K562 (cell line): ENCODE results near the gene GAB2. TPM values are rescaled to one million over a fixed set of nuclear protein-coding genes. Genes with fewer than 3 reads are reported as not detected.

ENCODE experiments used
- BRF2 ChIP-seq: IDR thresholded peaks from 3 replicates; pipeline ENCODE4 v1.6.1; 2011; ENCODE audit warnings: borderline replicate concordance, mild to moderate bottlenecking; ENCODE audit not compliant: insufficient read length, insufficient read depth
- CBX3 ChIP-seq, 2 experiments: IDR thresholded peaks; 1 replicate in 1 of 2; 2 replicates in 1 of 2; pipeline ENCODE4 v1.6.1; 2012; ENCODE audit warnings: inconsistent platforms in 2 of 2, low read length in 2 of 2, borderline replicate concordance in 1 of 2, control low read depth in 1 of 2
- CUX1 ChIP-seq: fragments of 200-800 bp; sonication (Bioruptor generic); IDR thresholded peaks from 2 replicates; pipeline ENCODE4 v1.6.1; 2016; ENCODE audit warnings: missing genetic modification characterization, missing compliant biosample characterization
- DPF2 ChIP-seq: fragments of 450-650 bp; IDR thresholded peaks from 2 replicates; pipeline ENCODE4 v1.6.1; 2016
- KLF13 ChIP-seq: fragments of 450-650 bp; IDR thresholded peaks from 2 replicates; pipeline ENCODE4 v1.6.1; 2016; ENCODE audit warnings: missing genetic modification characterization, low read depth, mild to moderate bottlenecking, missing compliant biosample characterization, moderate library complexity, borderline replicate concordance
- NFE2L1 ChIP-seq: fragments of 450-650 bp; IDR thresholded peaks from 2 replicates; pipeline ENCODE4 v1.6.1; 2016; ENCODE audit warnings: missing genetic modification characterization, low read depth, mild to moderate bottlenecking, missing compliant biosample characterization, moderate library complexity, borderline replicate concordance
- SMARCC2 ChIP-seq: fragments of 450-650 bp; IDR thresholded peaks from 2 replicates; pipeline ENCODE4 v1.6.1; 2017; ENCODE audit warnings: antibody characterized with exemption, moderate library complexity, mild to moderate bottlenecking, low read depth
- STAT5A ChIP-seq: IDR thresholded peaks from 2 replicates; pipeline ENCODE4 v1.6.1; 2012; ENCODE audit warnings: low read length, inconsistent platforms, borderline replicate concordance
- TFAM ChIP-seq: fragments of 250-450 bp; sonication (Bioruptor Pico); conservative IDR thresholded peaks from 2 replicates; pipeline ENCODE4 v1.5.0; 2021; ENCODE audit warnings: mild to moderate bottlenecking, moderate library complexity
- ZFP36 ChIP-seq: fragments of 150-350 bp; IDR thresholded peaks from 2 replicates; pipeline ENCODE4 v1.6.1; 2018; ENCODE audit warnings: low read length, low read depth; ENCODE audit not compliant: partially characterized antibody
- ZNF217 ChIP-seq: sonication (generic); formaldehyde crosslinking; IDR thresholded peaks from 2 replicates; pipeline ENCODE4 v1.8.0; 2022; ENCODE audit warnings: mild to moderate bottlenecking, missing genetic modification reagents
- ZNF239 ChIP-seq: fragments of 250-450 bp; sonication (Bioruptor Pico); IDR thresholded peaks from 2 replicates; pipeline ENCODE4 v1.4.0; 2020; ENCODE audit warnings: mild to moderate bottlenecking
- ZNF507 ChIP-seq: conservative IDR thresholded peaks from 2 replicates; pipeline ENCODE4 v1.6.1; 2017; ENCODE audit warnings: missing genetic modification characterization, missing compliant biosample characterization
- ZNF592 ChIP-seq: fragments of 450-650 bp; IDR thresholded peaks from 2 replicates; pipeline ENCODE4 v1.6.1; 2017; ENCODE audit warnings: antibody characterized with exemption, mild to moderate bottlenecking
- polyA plus RNA-seq, 8 experiments: library from polyadenylated mRNA; depleted of rRNA in 4 of 8; stranded (reverse) in 5 of 8; unstranded in 3 of 8; fragments of >200 nt; fragmentation: Nextera tagmentation in 2 of 8; fragmentation: Illumina TruSeq in 1 of 8; extraction: Ambion mirVana in 2 of 8; extraction: Trizol in 1 of 8; gene quantifications; 2 replicates each; pipeline versions ENCODE4 v1.2.1 to v1.2.3, GENCODE V29; 2011 to 2014; ENCODE audit warnings: inconsistent platforms in 1 of 8, missing spikeins in 1 of 8
- total RNA-seq, 7 experiments: library from RNA; depleted of rRNA in 6 of 7; stranded (reverse); fragments of >200 nt in 6 of 7; fragmentation: Illumina TruSeq in 2 of 7; extraction: Trizol in 2 of 7; gene quantifications; 2 replicates each; pipeline versions ENCODE4 v1.2.1 to v1.2.3, GENCODE V29; 2011 to 2021; ENCODE audit warnings: low replicate concordance in 1 of 7
- TF ChIP-seq, protein P1 (sequence below): IDR thresholded peaks from 2 replicates; pipeline ENCODE4 v1.6.1; 2011; ENCODE audit not compliant: insufficient read length; ENCODE audit errors: extremely low read depth

Gene GAB2
- total and polyA plus RNA-seq, 9 of the 15 experiments (the other 6 are each of a cell fraction or from before 2014, with no cell fraction given) = 2.3 to 35.2 (median 16.1) TPM

GRCh38 chr11:78414321-78415051 lies 3.1 kb downstream of the GAB2 start (continued):
- TF ChIP-seq CUX1 (CRISPR knock-in tag) = no peak
- no peak for TF ChIP-seq TFAM
- TF ChIP-seq STAT5A = no peak; the same call in 1 of the 2 replicates
- no peak for TF ChIP-seq ZNF217 (CRISPR knock-in tag)
- TF ChIP-seq DPF2 = peak; percentile 66
- no peak for TF ChIP-seq NFE2L1 (tag)
- no peak for TF ChIP-seq KLF13
- TF ChIP-seq SMARCC2 = 0 out of 2 replicates have a peak, but pooled peaks have one; percentile 28
- TF ChIP-seq ZNF239 = no peak
- no peak for TF ChIP-seq BRF2
- TF ChIP-seq, protein P1, sequence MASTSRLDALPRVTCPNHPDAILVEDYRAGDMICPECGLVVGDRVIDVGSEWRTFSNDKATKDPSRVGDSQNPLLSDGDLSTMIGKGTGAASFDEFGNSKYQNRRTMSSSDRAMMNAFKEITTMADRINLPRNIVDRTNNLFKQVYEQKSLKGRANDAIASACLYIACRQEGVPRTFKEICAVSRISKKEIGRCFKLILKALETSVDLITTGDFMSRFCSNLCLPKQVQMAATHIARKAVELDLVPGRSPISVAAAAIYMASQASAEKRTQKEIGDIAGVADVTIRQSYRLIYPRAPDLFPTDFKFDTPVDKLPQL = no peak
- TF ChIP-seq ZNF507 (tag) = no peak
- no peak for TF ChIP-seq ZFP36
- TF ChIP-seq CBX3 (IDR thresholded peaks at IDR 0.05; ENCODE audit: borderline replicate concordance in 1 of 2, low read length in 2 of 2) = 0 out of 3 replicates have a peak, but pooled peaks of 1 of the 2 experiments have one; percentile 12
- TF ChIP-seq ZNF592 = peak; percentile 55; the same call in 1 of the 2 replicates
